ENCODE results near the gene NRARP. TPM values are rescaled to one million over a fixed set of nuclear protein-coding genes. Genes with fewer than 3 reads are reported as not detected.

The NRARP gene
- total and polyA plus RNA-seq, 2 of the 8 experiments (the other 6 are each of a cell fraction or from before 2014, with no cell fraction given), result 32.5 to 37.2 TPM

GRCh38 chr9:137280474-137281344 lies 21.4 kb downstream of the NRARP start (continued):
- 0 out of 2 replicates have a peak, but pooled peaks have one; percentile 10 for TF ChIP-seq SUZ12 (IDR thresholded peaks at IDR 0.05; ENCODE audit: low read length)
- TF ChIP-seq HDAC2 (IDR thresholded peaks at IDR 0.05; ENCODE audit: borderline replicate concordance in 1 of 2, low read depth in 2 of 2, low read length in 2 of 2), result peak in 1 of 2 experiments; percentile 68; a peak in 1 of 4 replicates
- TF ChIP-seq MAX (IDR thresholded peaks at IDR 0.05), result peak; percentile 1
- TF ChIP-seq BACH1 (IDR thresholded peaks at IDR 0.05; ENCODE audit: low read length), result peak; percentile 68
- no peak for TF ChIP-seq EZH2 (IDR thresholded peaks at IDR 0.05; ENCODE audit: low read depth, low read length, severe bottlenecking)
